ENCODE results near the gene EIF2B2.

Gene EIF2B2

GRCh38 chr14:75044322-75044721, 41.6 kb downstream of the EIF2B2 start:
- in situ Hi-C loops (cut with HindIII; ENCODE audit: low pct_unique_long_range_greater_than_20kb, low sequenced_read_pairs) = no loop called here
- no peak for TF ChIP-seq JUND (IDR thresholded peaks at IDR 0.05; ENCODE audit: low read depth)
- no peak for DNase-seq (ENCODE audit: low read depth in 1 of 2, low spot score in 1 of 2)

GRCh38 chr14:75044752-75045151, 42.0 kb downstream of the EIF2B2 start:
- DNase-seq (ENCODE audit: low read depth in 1 of 2, low spot score in 1 of 2) = no peak
- in situ Hi-C loops (cut with HindIII; ENCODE audit: low pct_unique_long_range_greater_than_20kb, low sequenced_read_pairs) = no loop called here

GRCh38 chr14:75046275-75046674, 43.6 kb downstream of the EIF2B2 start:
- in situ Hi-C loops (cut with HindIII; ENCODE audit: low pct_unique_long_range_greater_than_20kb, low sequenced_read_pairs) = no loop called here
- DNase-seq (ENCODE audit: low read depth in 1 of 2, low spot score in 1 of 2) = no peak
- no peak for TF ChIP-seq JUND (IDR thresholded peaks at IDR 0.05; ENCODE audit: low read depth)

More at GRCh38 chr14:75044752-75045151, 42.0 kb downstream of the EIF2B2 start:
- TF ChIP-seq JUND (IDR thresholded peaks at IDR 0.05; ENCODE audit: low read depth) = no peak

GRCh38 chr14:75046899-75047298, 44.2 kb downstream of the EIF2B2 start:
- in situ Hi-C loops (cut with HindIII; ENCODE audit: low pct_unique_long_range_greater_than_20kb, low sequenced_read_pairs) = no loop called here
- TF ChIP-seq JUND (IDR thresholded peaks at IDR 0.05; ENCODE audit: low read depth) = no peak
- no peak for DNase-seq (ENCODE audit: low read depth in 1 of 2, low spot score in 1 of 2)

DNA sequence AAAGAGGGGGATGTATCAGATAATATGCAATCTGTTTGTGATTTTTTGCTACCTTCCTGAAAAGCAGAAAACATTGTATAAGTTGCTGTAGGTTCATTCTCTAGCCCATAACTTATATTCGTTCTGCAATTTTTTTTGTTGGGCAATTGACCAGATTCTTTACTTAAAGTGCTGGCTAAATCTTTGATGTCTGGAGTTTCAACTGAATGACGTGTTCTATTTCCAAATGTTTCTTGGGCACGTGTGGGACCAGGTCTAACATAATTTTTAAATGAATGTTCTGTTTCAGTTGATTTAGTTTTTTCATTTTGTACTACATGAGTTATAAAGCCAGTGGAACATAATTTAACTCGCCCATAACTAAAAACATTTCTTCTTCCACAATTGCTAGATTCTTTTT, 44.8 kb downstream of the EIF2B2 start:
- no peak for TF ChIP-seq JUND (IDR thresholded peaks at IDR 0.05; ENCODE audit: low read depth)
- in situ Hi-C loops (cut with HindIII; ENCODE audit: low pct_unique_long_range_greater_than_20kb, low sequenced_read_pairs) = no loop called here
- no peak for DNase-seq (ENCODE audit: low read depth in 1 of 2, low spot score in 1 of 2)

GRCh38 chr14:75048101-75048500, 45.4 kb downstream of the EIF2B2 start:
- no peak for DNase-seq (ENCODE audit: low read depth in 1 of 2, low spot score in 1 of 2)
- TF ChIP-seq JUND (IDR thresholded peaks at IDR 0.05; ENCODE audit: low read depth) = no peak
- in situ Hi-C loops (cut with HindIII; ENCODE audit: low pct_unique_long_range_greater_than_20kb, low sequenced_read_pairs) = no loop called here

GRCh38 chr14:75049136-75049535, 46.4 kb downstream of the EIF2B2 start:
- TF ChIP-seq JUND (IDR thresholded peaks at IDR 0.05; ENCODE audit: low read depth) = no peak
- DNase-seq (ENCODE audit: low read depth in 1 of 2, low spot score in 1 of 2) = no peak
- in situ Hi-C loops (cut with HindIII; ENCODE audit: low pct_unique_long_range_greater_than_20kb, low sequenced_read_pairs) = no loop called here

DNA sequence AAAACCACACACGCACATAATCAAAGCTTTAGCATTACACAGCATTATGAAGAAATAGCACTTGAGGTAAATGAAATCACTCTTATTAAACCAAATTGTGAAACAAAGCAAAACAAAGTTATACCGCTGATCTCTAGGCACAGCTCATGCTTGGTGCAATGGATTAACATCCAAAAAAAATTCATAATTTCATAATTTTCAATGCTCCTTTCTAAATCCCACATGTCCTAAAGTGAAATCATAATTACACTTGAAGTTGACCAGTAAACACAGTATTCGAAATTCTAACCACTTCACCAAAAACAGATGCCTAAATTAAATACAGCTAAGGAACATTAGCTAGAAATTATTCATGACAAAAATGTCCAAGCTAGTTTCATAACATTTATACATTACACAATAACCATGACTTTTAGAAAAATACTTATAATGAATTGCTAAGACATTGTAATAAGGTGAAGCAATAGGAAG, 47.0 kb downstream of the EIF2B2 start:
- in situ Hi-C loops (cut with HindIII; ENCODE audit: low pct_unique_long_range_greater_than_20kb, low sequenced_read_pairs) = no loop called here
- DNase-seq (ENCODE audit: low read depth in 1 of 2, low spot score in 1 of 2) = no peak
- no peak for TF ChIP-seq JUND (IDR thresholded peaks at IDR 0.05; ENCODE audit: low read depth)

GRCh38 chr14:75050852-75051555, 48.3 kb downstream of the EIF2B2 start, which contains the start of gene MLH3:
MLH3 (minus strand) TSS chr14:75051467; CDS start chr14:75049655, 1,812 bp downstream.
- in situ Hi-C loops (cut with HindIII; ENCODE audit: low pct_unique_long_range_greater_than_20kb, low sequenced_read_pairs) = no loop called here
- TF ChIP-seq JUND (IDR thresholded peaks at IDR 0.05; ENCODE audit: low read depth) = no peak
- DNase-seq (ENCODE audit: low read depth in 1 of 2, low spot score in 1 of 2) = peak; percentile 90 to 93

GRCh38 chr14:75051556-75051899, 48.8 kb downstream of the EIF2B2 start:
- TF ChIP-seq JUND (IDR thresholded peaks at IDR 0.05; ENCODE audit: low read depth) = no peak
- DNase-seq (ENCODE audit: low read depth in 1 of 2, low spot score in 1 of 2) = no peak
- in situ Hi-C loops (cut with HindIII; ENCODE audit: low pct_unique_long_range_greater_than_20kb, low sequenced_read_pairs) = no loop called here

DNA sequence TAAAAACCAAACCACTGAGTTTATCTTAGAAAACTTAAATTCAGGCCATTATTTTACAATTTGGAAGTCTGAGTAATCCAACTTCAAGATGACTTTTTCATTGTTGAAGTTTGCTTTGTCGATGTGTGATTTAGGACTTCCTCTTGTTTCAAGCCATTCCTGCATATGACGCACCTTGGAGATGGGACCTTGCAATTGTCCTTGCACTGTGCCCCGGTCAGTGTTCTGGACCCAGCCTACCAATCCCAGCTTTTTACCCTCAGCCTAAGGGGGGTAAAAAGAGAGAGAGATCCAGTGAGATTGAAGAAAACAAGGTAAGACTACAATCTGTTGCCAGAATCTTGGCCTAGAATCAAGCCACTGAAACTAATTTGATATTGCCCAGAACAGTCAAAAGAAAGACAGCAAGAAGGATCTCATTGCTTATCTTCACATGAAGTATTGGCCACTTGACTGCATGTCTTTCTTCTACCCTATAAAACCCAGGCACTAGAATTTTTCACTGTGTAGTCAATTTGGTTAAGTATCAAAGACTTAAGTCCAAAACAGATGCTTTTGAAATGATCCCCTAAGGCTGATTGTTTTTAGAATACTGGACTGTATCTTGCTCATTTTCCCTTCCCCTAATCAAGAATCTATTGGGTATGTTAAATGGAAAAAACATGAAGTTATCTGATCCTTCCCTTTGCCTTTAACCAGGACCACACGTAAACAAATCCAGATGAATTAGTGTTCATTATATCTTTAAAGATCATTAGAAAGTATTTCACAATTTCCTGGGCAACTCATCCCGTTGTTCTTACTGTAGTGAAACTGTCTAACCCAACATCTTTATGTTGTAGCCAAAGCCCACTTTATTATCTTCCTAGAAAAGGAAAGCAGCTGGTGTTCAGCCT, 50.9 kb downstream of the EIF2B2 start:
- DNase-seq (ENCODE audit: low read depth in 1 of 2, low spot score in 1 of 2) = no peak
- no peak for TF ChIP-seq JUND (IDR thresholded peaks at IDR 0.05; ENCODE audit: low read depth)
- in situ Hi-C loops (cut with HindIII; ENCODE audit: low pct_unique_long_range_greater_than_20kb, low sequenced_read_pairs) = no loop called here

GRCh38 chr14:75054421-75054820, 51.7 kb downstream of the EIF2B2 start:
- DNase-seq (ENCODE audit: low read depth in 1 of 2, low spot score in 1 of 2) = no peak
- TF ChIP-seq JUND (IDR thresholded peaks at IDR 0.05; ENCODE audit: low read depth) = no peak
- in situ Hi-C loops (cut with HindIII; ENCODE audit: low pct_unique_long_range_greater_than_20kb, low sequenced_read_pairs) = no loop called here

DNA sequence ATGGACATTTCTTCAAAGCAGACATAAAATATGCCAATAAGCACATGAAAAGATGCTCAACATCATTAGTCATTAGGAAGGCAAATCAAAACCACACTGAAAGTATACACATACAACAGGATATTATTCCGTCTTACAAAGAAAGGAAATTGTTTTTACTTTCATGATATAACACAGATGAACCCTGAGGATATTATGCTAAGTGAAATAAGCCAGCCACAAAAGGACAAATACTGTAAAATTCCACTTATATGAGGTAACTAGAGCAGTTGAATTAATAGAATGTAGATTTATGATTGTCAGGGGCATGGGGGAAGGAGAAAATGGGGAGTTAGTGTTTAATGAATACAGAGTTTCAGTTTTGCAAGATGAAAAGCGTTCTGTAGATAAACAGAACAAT, 56.9 kb downstream of the EIF2B2 start:
- TF ChIP-seq JUND (IDR thresholded peaks at IDR 0.05; ENCODE audit: low read depth) = no peak
- in situ Hi-C loops (cut with HindIII; ENCODE audit: low pct_unique_long_range_greater_than_20kb, low sequenced_read_pairs) = no loop called here
- no peak for DNase-seq (ENCODE audit: low read depth in 1 of 2, low spot score in 1 of 2)
